DND-41 (cell line): ENCODE measurements around the gene LHX4.

Experiments
- ATAC-seq: fragments of 200-7000 bp; cut with Tn5 transposase; 3 replicates; pipeline ENCODE4 v1.9.1; 2021; ENCODE audit warnings: low read depth; ENCODE audit not compliant: insufficient read depth
- DNase-seq: peaks from one replicate; pipeline ENCODE4 v3.0.0-alpha.2; 2020
- H2AFZ ChIP-seq: 2 replicates; pipeline ENCODE4 v1.6.0; 2012; ENCODE audit warnings: low read depth, low read length
- H3K27ac ChIP-seq: 2 replicates; pipeline ENCODE4 v1.5.1; 2012; ENCODE audit warnings: low read length, inconsistent platforms
- H3K27me3 ChIP-seq: fragments of 200-600 bp; sonication (generic); 2 replicates; pipeline ENCODE4 v1.6.0; 2012; ENCODE audit warnings: low read length, mild to moderate bottlenecking, inconsistent platforms; ENCODE audit not compliant: insufficient read depth, poor library complexity
- H3K36me3 ChIP-seq: 2 replicates; pipeline ENCODE4 v1.5.1; 2012; ENCODE audit warnings: low read length, inconsistent platforms; ENCODE audit not compliant: insufficient read depth
- H3K4me1 ChIP-seq: 2 replicates; pipeline ENCODE4 v1.5.1; 2012; ENCODE audit warnings: mild to moderate bottlenecking, low read length; ENCODE audit not compliant: insufficient read depth
- H3K4me2 ChIP-seq: 2 replicates; pipeline ENCODE4 v1.6.0; 2012; ENCODE audit warnings: mild to moderate bottlenecking, moderate library complexity, low read length, inconsistent platforms; ENCODE audit not compliant: insufficient read depth
- H3K4me3 ChIP-seq, 2 experiments: fragments of 200-600 bp in 1 of 2; shearing (Covaris generic) in 1 of 2; 2 replicates each; pipeline ENCODE4 v1.5.1; 2012 to 2016; ENCODE audit warnings: inconsistent platforms in 2 of 2, low read length in 2 of 2, mild to moderate bottlenecking in 2 of 2, low read depth in 1 of 2, moderate library complexity in 1 of 2
- H3K79me2 ChIP-seq: 2 replicates; pipeline ENCODE4 v1.6.0; 2012; ENCODE audit warnings: low read length, inconsistent platforms; ENCODE audit not compliant: insufficient read depth
- H3K9ac ChIP-seq: 2 replicates; pipeline ENCODE4 v1.6.0; 2012; ENCODE audit warnings: low read depth, mild to moderate bottlenecking, inconsistent platforms, low read length, moderate library complexity
- H3K9me3 ChIP-seq: 2 replicates; pipeline ENCODE4 v1.5.1; 2012; ENCODE audit warnings: low read length, moderate library complexity, mild to moderate bottlenecking, inconsistent platforms; ENCODE audit not compliant: insufficient read depth, severe bottlenecking
- H4K20me1 ChIP-seq: 2 replicates; pipeline ENCODE4 v1.6.0; 2012; ENCODE audit warnings: low read length; ENCODE audit not compliant: insufficient read depth
- EZH2 ChIP-seq: IDR thresholded peaks from 3 replicates; pipeline ENCODE4 v1.6.1; 2012; ENCODE audit warnings: borderline replicate concordance, low read depth, mild to moderate bottlenecking, moderate library complexity, low read length, inconsistent platforms; ENCODE audit not compliant: severe bottlenecking
- TF ChIP-seq, protein P1 (sequence below): IDR thresholded peaks from 2 replicates; pipeline ENCODE4 v1.5.1; 2012; ENCODE audit warnings: borderline replicate concordance, low read length, moderate library complexity, mild to moderate bottlenecking; ENCODE audit not compliant: poor library complexity, severe bottlenecking; ENCODE audit errors: extremely low read depth

LHX4 gene

DNA sequence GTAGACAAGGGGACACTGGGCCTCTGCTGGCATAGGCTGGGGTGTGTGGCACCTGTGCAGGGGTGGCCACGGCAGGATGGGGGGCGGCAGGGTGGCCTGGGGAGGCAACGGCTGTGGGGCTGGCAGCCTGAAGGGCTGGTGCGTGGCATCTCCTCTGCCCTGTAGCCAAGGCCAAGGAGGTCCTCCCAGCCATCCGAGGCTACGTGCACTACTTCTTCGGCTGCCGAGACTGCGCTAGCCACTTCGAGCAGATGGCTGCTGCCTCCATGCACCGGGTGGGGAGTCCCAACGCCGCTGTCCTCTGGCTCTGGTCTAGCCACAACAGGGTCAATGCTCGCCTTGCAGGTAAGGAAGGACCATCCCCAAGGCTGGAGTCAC, 36.0 kb upstream of the LHX4 start:
- Histone ChIP-seq H3K4me2 (no peak overlapping the region), H3K4me1 (no peaks in the 10 kb centered on the region)

DNA sequence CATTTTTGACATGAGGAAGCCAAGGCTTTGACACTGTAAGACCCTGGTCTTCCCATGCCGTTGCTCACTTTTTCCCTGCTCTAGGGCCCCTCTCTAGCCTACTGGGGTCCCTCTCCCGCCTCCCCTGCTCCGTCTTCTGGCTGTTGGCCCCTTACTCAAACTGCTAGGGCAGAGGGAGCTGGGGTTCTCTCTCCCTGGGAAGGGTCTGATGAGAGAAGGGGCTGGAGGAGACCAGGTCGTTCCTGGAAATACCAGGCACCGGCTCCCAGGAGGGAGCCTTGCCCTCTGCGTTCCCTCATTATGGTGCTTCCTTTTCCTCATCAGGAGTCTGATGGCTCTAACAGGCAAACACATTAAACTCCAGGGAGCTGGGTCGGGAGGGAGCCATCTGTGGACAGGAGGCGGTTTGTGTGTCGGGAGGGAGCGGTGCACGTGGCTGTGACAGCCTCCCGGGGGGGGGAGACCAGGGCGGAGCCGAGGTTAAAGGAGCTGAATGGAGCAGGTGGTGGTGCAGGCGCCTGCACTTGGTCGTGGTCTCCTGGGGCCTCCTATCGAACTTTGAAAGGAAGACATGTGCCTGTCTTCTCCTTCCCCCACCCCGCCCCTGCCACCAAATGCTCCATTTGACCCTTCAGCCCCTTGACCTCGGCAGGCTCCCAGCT, 35.4 kb upstream of the LHX4 start:
- DNase-seq (peak; percentile 59), ATAC-seq (peak; percentile 78)
- TF ChIP-seq, protein P1, sequence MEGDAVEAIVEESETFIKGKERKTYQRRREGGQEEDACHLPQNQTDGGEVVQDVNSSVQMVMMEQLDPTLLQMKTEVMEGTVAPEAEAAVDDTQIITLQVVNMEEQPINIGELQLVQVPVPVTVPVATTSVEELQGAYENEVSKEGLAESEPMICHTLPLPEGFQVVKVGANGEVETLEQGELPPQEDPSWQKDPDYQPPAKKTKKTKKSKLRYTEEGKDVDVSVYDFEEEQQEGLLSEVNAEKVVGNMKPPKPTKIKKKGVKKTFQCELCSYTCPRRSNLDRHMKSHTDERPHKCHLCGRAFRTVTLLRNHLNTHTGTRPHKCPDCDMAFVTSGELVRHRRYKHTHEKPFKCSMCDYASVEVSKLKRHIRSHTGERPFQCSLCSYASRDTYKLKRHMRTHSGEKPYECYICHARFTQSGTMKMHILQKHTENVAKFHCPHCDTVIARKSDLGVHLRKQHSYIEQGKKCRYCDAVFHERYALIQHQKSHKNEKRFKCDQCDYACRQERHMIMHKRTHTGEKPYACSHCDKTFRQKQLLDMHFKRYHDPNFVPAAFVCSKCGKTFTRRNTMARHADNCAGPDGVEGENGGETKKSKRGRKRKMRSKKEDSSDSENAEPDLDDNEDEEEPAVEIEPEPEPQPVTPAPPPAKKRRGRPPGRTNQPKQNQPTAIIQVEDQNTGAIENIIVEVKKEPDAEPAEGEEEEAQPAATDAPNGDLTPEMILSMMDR: no peak
- TF ChIP-seq EZH2: no peak
- Histone ChIP-seq H4K20me1 (no peaks in the 10 kb centered on the region), H3K4me3 (no peak overlapping the region), H3K79me2 (no peaks in the 10 kb centered on the region), H3K4me1 (no peaks in the 10 kb centered on the region), H3K27me3 (no peaks in the 10 kb centered on the region), H3K27ac (no peak overlapping the region), H3K4me2 (no peak overlapping the region), H3K36me3 (peaks cover 9% of the 10 kb centered on the region; the same call in 1 of the 2 replicates), H3K9me3 (no peaks in the 10 kb centered on the region), H2AFZ (no peak overlapping the region), H3K9ac (no peak overlapping the region)

More for the DNA sequence above, 36.0 kb upstream of the LHX4 start:
- Histone ChIP-seq H3K9ac (no peak overlapping the region), H3K4me3 (no peak overlapping the region), H4K20me1 (no peaks in the 10 kb centered on the region), H3K9me3 (no peaks in the 10 kb centered on the region), H3K27ac (no peak overlapping the region), H3K79me2 (no peaks in the 10 kb centered on the region), H2AFZ (no peak overlapping the region), H3K36me3 (peaks cover 9% of the 10 kb centered on the region; the same call in 1 of the 2 replicates), H3K27me3 (no peaks in the 10 kb centered on the region)
- TF ChIP-seq EZH2: no peak
- TF ChIP-seq, protein P1: no peak
- DNase-seq (no peak), ATAC-seq (no peak)

DNA sequence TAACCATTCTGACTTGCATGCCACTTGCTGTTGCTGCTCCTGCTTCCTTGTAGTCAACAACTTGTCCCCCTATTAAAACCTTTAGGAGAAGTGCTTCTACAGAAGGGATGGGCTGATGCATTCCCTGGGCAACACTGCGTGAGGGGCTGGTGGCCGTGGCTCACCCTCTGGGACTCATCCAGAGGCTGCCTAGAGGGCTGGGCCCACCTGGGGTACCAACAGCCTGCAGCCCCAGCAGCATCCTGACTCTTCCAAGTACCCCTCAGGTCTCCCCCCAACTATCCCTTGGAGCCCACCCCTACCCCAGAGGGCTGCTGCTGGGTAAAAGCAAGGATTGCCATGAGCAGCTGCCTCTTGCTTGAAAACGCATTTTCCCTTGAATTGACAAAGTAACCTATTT, 34.7 kb upstream of the LHX4 start:
- Histone ChIP-seq H4K20me1 (no peaks in the 10 kb centered on the region), H3K36me3 (peaks cover 8% of the 10 kb centered on the region; the same call in 1 of the 2 replicates), H2AFZ (no peak overlapping the region), H3K4me1 (no peaks in the 10 kb centered on the region), H3K9ac (no peak overlapping the region), H3K9me3 (no peaks in the 10 kb centered on the region), H3K79me2 (no peaks in the 10 kb centered on the region), H3K4me2 (no peak overlapping the region), H3K4me3 (no peak overlapping the region), H3K27me3 (no peaks in the 10 kb centered on the region), H3K27ac (no peak overlapping the region)
- TF ChIP-seq EZH2: no peak
- TF ChIP-seq, protein P1: no peak
- DNase-seq: no peak
- no peak for ATAC-seq
